Activated T-helper 1 cell treated with Interleukin-2 at 50 U/mL for 16 hours (primary cell): Measurements from ENCODE around the gene ZC3H18.
"Not testable (repeated sequence)": the region's sequence is repeated elsewhere in the genome, so short reads cannot be mapped to it uniquely, and the experiment has no call there.

Experiments used
- DNase-seq: peaks from one replicate; pipeline ENCODE4 v3.0.0-alpha.2; 2020; ENCODE audit warnings: low read depth

Gene ZC3H18

DNA sequence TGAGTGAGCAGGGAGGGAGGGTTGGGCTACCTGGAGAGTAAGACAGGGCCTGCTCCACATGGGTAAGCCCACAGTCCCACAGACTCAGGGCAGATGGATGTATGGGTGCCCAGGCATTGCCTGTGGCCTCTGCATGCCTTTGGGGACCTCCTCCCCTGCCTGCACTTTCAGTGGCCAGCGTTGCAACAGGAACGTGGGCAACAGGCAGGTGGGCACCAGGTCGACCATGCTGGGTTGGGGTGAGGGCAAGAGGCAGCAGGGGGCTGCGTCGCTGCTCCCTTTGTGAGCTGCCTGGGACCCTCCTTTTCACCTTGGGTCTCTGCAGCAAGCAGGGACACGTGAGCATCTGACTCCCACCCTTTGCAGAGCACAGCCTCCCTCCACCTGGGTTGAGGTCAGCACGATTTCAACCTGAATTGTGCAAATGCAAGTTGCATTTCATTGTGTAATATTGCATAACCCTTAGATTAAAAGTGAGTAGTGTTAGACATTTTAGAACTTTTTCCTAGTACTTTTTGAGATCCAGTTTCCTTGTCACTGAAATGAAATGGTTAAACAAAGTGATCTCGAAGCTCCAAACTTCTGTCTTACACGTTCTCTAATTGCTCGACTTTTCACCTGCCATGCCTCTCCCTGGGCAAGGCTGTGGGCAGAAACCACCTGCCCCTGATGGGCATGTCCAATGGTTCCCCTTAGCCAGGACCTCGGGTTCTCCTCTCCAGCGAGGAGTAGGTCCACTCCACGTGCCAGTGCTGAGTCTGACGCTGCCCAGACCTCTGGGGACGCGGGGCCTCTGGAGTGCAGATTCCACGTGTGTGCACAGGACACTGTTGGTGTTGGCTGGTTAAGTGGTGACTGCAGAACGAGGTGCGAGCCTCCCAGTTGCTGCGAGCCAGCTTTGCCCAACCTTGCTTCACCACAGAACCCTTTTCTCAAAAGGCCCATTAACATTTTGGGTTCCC is 35.3 kb downstream of the ZC3H18 start:
- DNase-seq = no peak

DNA sequence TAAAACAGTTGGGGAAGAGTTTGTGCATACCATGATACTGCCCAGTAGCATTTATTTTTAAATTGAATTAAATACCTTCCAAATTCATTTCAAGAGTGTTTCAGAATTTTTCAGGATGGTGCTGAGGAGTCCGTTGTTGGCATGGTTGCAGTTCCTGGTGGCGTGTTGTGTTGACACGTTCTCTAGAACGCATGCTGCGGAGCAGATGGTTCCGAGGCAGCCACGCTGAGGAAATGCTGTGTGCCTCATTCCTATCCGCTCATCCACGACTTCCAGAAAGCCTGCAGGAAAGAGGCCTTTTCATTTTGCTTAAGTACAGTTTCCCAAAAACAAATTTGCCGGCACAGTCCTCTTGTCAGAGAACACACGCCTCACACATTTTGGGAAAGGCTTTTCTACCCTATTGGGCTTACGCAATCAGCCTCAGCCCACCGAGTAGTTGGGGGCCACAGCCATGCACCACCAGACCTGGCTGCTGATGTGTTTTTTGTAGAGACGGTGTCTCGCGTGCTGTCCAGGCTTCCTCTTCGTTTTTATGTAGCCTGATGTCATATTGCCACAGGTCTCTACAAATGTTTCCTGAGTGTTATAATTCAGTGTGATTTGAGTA is 36.0 kb downstream of the ZC3H18 start:
- no peak for DNase-seq

DNA sequence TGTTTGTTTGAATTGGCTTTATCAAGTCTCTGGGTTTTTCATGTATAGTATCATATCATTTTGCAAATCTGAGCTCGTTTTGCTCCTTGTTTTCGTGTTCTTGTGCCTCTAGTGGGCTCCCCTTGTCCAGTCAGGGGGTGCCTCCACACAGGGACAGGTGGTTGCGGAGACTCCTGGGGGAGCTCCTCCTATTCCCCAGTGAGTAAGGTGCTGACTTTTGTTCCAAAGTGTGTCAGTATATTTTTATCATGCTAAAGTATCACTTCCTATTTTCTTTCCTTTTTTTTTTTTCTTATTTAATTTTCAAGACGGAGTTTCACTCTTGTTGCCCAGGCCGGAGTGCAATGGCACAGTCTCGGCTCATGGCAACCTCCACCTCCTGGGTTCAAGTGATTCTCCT is 37.9 kb downstream of the ZC3H18 start:
- DNase-seq = no peak

DNA sequence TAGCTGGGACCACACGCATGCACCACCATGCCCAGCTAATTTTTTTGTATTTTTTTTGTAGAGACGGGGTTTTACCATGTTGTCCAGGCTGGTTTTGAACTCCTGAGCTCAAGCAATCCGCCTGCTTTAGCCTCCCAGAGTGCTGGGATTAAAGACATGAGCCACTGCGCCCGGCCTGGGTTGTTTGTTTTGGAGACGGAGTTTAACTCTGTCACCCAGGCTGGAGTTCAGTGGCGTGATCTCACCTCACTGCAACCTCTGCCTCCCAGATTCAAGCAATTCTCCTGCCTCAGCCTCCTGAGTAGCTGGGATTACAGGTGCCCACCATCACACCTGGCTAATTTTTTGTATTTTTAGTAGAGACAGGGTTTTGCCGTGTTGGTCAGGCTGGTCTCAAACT is 39.2 kb downstream of the ZC3H18 start:
- DNase-seq = not testable (repeated sequence)

DNA sequence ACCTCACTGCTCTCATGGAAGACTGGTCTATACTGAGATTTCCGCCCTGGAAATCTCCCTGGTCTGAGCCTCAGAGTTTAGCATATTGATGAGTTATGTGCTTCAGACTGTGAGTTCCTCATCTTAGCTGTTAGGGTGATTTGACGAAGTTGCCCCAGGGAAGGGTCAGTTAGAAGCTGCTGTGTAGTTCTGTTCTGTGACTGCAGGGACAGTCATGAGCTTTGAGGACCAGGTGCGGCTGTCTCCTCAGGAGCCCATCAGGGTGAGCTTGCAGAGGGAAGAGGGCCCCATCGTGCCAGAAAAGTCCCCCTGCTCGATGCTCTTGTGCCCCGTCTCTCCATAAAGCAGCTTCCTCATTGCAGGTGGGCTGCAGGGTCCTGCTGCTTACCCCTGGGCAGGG is 39.9 kb downstream of the ZC3H18 start:
- DNase-seq = no peak

DNA sequence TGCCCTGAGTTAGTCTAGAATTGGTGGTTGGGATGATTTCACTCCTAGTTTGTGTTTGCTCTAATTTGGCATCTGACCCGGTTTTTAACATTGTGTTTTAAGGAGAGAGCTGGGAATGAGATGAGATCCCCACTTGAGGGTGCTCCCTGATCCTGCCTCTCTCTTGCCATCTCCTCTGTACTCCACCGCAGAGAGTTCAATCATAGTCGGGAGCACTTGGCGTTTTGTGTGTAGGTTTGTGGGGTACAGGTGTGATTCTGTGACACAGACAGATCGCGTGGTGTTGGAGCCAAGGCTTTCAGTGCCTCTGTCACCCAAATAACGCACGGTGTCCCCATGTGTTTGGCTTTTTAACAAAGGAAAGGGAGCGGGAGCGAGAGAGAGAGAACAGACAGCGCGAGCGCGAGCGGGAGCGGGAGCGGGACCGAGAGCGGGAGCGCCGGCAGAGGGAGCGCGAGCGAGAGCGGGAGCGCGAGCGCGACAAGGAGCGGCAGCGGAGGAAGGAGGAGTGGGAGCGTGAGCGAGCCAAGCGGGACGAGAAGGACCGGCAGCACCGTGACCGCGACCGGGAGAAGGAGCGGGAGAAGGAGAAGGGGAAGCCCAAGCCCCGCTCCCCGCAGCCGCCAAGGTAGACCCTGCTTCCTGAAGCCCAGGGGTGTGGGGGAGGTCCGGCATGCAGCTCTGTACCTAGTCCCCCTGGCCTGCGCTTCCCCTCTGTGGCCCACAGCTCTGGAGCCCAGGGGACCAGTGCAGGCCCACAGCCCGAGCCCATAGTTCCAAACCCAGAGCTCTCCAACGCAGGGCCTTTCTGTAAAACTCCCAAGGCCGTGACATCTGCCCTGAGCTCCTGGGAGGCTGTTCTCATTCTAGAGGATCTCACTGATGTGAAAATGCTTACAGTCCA is 41.0 kb downstream of the ZC3H18 start:
- no peak for DNase-seq

DNA sequence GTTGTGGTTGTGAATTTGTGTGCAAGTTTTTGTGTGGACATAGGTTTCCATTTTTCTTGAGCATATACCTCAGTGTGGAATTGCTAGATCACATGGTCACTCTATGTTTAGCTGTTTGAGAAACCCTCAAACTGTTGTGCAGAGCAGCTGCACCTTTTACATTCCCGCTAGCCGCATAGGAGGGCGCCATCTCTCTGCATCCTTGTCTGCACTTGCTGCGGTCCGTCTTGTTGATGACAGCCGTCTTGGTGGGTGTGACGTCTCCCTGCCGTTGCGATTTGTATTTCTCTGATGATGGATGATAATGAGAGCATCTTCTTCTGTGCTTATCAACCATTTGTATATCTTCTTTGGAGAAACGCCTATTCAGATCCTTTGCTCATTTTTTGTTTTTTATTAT is 43.1 kb downstream of the ZC3H18 start:
- DNase-seq = no peak

DNA sequence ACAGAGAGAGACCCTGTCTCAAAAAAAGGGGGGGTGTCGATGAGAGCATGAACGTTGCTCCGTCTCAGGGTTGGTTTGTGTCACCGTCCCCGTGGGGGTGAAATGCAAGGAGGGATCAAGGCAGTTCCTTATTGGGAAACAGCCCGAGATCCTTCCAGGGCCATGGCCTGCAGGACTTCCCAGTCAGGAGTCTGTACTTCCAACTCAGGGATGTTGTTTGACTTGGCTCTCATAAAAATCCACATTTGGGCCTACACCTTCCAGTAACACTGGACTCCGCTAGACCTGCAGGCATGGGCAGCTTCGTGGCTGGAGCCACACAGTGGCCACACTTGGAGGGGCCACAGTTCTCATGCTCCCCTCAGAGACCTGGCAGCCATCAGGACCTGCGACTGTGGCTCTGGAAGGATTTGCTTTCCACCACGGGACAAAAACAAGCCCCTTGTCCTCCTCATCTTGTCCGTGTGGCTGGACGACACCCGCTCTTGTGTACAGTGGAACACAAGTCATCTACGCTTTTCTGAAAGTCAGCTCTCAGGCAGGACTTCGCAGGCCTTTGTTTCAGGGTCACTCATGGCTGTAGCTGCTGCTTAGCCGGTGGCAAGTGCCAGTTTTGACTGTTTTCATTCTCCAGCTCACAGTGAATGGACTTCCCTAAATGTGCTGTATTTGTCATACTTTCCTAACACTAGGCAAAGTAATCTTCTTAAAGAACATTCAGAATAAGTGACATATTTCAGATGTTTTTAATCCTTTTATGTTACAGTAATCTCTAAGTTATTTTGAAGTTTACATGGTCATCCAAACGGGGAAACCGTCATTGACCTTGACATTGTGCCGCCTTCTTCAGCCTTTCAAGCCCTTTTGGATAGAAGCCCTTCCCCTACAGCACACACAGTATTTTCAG is 44.0 kb downstream of the ZC3H18 start:
- no peak for DNase-seq

DNA sequence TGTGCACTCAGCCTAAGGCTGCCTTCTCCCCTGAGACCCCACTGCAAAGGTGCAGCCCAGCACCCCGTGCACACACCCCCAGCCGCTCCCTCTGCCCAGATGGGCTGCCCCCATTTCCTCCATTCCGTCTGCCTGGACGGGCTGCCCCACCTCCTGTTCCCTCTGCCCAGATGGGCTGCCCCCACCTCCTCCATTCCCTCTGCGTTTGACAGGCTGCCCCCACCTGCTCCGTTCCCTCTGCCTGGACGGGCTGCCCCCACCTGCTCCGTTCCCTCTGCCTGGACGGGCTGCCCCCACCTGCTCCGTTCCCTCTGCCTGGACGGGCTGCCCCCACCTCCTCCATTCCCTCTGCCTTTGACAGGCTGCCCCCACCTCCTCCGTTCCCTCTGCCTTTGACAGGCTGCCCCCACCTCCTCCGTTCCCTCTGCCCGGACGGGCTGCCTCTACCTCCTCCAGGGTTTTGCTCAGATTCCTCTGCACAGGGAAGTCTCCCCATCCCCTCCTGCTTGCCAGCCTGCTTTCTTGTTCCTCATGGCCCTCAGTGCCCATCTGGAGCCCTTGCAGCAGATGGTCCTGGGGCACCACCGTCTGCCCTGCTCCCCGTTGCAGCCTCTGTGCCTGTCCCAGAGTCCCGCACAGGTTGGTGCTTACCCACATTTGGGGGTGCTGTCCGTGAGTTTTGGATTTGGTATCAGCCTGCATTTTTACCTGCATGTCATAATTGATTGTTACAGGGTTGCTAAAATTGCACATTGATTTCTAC is 44.8 kb downstream of the ZC3H18 start:
- DNase-seq = no peak

DNA sequence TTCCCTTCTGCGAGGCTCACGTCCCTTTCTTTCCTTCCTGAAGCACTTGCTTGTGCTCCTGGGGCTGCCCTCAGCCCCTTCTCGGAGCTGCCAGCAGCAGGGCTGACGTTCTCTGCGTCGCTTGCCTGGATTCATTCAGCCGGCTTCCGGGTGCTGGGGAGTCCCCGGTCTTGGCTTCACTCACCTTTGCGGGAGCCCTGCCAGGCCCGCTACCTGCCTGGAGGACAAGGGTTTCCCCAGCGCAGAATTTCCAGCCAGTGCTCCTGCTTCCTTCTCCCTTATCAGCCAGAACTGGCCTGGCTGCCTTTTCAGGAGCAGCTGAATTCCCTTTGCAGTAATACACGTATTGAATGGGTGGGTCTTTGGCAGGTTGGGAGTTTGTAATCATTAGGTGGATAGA is 46.1 kb downstream of the ZC3H18 start:
- no peak for DNase-seq

DNA sequence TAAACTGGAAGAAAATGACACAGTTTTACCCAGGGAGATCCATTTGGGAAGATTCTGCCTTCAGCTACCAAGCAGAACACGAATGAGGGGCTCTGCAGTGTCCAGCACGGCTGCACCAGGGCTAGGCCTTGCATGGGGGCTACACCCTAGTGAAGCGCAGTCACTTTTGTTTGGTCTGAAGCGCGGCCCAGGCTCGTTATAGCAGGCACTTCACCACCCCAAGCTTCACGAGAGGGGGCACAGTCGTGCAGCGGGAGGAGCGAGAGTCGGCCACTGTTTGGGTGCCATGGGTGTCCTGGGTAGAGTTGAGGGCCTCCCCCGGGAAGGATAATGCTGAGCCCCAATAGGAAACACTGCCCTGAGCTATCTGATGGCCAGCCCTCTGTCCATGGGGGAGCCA is 46.5 kb downstream of the ZC3H18 start:
- DNase-seq = no peak

DNA sequence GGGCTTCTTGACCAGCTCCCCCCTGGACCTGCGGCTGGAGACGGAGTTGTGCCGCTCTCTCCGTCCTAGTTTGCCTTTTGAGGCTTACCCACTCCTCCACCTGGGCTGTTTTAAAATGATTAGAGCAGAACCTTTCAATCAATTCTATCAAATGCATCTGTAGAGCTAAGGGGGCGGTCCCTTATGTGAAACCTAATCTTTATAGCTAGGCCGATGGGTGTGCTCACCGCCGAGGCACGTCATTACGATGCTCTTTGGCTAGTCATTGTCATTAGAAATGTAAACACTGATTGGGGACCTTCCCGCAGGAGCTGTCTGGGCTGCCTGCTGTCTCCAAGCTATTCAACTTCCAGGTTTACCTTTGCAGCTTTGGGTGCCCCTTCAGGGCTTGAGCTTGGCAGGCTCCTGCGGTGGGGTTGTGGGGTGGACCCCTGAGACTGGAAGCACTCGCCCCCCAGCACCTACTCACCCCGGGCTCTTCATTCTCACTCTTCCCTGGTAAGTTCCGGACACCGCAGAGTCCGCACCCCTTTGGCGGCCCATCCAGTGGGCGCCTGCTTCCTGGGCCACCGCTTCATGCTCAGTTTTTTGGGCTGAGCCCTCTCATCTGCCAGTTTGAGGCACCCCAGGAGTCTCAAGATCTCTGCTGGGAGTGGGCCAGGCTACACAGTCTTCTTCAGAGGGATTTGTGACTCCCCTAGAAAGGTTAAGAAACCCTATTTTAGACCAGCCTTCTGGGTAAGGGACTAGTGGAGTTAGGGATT is 47.2 kb downstream of the ZC3H18 start:
- no peak for DNase-seq

DNA sequence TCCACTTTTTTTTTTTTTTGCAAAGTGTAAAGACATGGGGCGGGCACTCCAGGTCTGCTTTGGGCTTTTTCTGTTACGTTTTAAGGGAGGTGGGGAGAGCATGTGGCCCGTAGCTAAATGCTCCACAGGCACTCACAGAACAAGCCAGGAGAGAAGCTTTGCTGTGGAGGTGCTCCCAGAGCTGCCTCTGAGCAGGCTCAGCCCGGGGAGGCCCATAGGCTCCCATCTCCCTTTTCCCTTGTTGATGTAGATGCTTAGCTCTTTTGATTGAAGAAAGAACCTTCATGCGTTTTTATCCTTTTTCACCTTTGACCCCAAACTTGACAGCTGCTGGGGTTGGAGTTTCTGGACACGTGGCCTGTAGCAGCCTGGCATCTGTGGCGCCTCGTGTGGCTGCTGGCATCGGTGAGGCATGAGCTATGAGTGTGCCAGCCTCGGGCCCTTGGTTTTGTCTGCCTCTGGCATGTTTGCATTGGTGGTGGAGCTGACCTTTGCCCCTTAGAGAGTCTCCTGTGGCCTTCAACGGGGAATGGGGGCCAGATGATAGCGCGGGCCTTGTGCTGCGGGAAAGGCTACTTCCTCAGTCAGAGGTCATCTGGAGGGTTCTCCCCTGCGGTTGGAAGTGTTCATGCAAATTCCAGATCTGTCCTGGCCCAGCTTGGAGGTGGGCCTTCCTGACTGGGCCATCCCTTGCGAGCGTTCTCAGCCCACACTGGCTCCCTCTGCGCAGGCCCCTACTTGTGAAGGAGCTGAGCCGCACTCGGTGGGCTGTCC is 48.2 kb downstream of the ZC3H18 start:
- DNase-seq = no peak

DNA sequence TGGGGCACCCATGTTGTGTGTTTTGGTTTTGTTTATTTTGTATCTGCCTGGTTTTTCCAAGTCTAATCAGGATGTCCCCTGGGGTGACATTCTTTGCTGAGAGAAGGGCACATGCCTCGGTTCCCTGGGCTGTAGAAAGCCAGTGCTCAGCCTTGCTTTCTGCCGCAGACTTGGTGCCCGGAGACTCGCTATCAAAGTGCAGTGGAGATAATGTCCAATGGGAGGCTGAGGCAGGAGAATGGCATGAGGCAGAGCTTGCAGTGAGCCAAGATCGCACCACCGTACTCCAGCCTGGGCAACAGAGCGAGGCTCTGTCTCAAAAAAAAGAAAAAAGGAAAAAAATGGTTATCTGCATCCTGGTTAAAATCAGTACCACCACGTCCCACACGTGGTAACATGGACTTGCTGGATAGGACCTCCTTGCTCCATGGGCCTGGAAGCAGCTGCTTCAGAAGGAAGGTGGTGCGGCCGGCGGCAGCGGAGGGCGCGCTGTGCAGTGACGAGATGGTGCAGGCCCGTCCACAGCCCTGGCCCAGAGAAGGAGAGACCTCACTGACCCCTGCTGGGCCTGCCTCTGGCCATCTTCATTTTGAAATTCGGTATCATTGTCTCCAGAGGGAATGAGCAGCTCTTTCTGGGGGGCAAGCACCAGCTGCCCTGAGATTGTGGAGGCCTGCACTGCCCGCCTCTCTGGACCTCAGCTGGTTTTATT is 48.9 kb downstream of the ZC3H18 start:
- no peak for DNase-seq

DNA sequence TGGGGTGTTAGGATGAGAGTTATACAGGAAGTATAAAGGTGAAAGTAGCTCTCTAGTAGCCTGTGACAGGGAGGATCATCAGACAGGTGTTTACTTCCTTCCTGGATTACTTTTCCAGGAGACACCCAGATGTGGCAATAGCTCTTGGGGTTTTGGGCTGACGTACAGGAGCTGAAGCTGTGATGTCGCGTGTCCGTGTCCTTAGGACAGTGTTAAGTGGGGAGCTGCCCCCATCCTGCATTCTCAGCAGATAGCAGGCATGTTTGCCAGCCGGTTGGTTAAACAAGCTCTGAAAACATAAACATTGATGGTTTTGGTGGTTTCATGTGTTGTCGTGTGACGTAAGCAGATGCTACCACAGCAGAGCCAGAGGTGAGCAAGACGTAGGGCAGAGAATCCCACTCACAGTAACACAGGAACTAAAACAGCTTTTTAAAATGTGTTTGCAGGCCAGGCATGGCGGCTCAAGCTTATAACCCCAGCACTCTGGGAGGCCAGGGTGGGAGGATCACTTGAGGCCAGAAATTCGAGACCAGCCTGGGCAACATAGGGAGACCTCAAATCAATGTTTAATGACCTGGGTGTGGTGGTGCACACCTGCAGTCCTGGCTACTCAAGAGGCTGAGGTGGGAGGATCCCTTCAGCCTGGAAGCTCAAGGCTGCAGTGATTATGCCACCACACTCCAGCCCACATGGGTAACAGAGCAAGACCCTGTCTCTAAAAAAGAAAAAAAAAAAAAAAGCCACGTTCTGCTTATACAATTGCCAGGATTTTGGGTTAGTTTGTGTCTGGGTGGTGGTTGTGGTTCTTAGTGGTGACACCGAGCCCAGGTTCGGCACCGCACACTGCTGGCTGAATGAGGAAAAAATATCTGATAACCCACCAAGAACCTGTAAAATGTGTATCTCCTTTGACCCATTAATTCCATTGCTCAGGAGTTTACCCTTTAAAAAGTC is 49.9 kb downstream of the ZC3H18 start:
- DNase-seq = peak; percentile 59

DNA sequence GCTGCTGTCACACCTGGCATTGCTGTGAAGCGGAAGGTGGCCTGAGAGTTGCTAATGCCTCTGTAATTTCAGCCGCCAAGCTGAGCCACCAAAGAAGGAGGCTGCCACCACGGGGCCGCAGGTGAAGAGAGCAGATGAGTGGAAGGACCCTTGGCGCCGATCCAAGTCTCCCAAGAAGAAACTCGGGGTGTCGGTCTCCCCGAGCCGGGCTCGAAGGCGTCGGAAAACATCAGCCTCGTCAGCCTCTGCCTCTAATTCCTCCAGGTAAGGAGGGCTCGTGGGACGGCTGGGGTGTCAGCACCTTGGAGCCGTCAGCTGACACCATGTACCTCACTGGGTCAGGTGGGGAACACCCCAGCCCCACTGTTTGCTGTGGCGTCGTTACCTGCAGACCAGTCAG is 51.9 kb downstream of the ZC3H18 start:
- DNase-seq = no peak

DNA sequence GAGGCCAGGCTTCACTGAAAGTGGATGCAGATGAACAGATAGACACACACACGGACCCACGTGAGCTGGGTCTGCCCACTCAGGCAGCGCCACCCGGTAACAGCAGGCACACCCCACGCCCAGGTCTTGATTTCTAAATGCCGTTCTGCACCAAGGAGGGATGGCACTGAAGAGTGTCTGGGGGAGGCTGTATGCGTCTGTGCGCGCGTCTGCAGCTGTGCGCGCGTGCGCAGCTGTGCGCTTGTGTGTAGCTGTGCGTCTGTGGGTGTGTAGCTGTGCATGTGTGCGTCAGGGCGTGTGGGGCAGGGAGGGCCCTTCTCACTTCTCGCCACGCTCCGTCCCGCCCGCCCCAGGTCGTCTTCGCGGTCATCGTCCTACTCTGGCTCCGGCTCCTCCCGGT is 52.7 kb downstream of the ZC3H18 start:
- no peak for DNase-seq
